T-helper 2 cell treated with Interferon-gamma antibody and Interleukin-4, amounts not matched to agents 5 μg/mL and 100 μg/mL, for 36 hours (primary cell): ENCODE results near the gene NRF1.
"Not testable (repeated sequence)": the region's sequence is repeated elsewhere in the genome, so short reads cannot be mapped to it uniquely, and the experiment has no call there.

Experiments
- DNase-seq: peaks from one replicate; pipeline ENCODE4 v3.0.0; 2021; ENCODE audit warnings: low spot score
- H3K27ac Mint-ChIP-seq: one replicate; pipeline ENCODE4 v1.8.0; 2021; ENCODE audit warnings: mild to moderate bottlenecking, mixed read lengths
- H3K27me3 Mint-ChIP-seq: one replicate; pipeline ENCODE4 v1.8.0; 2021; ENCODE audit warnings: low read depth, mixed read lengths
- H3K36me3 Mint-ChIP-seq: one replicate; pipeline ENCODE4 v1.8.0; 2021; ENCODE audit warnings: low read depth, mixed read lengths
- H3K4me1 Mint-ChIP-seq: one replicate; pipeline ENCODE4 v1.8.0; 2021; ENCODE audit warnings: low read depth, mixed read lengths
- H3K4me3 Mint-ChIP-seq: one replicate; pipeline ENCODE4 v1.8.0; 2022; ENCODE audit warnings: mild to moderate bottlenecking, moderate library complexity, mixed read lengths
- H3K9me3 Mint-ChIP-seq: one replicate; pipeline ENCODE4 v1.8.0; 2021; ENCODE audit warnings: mixed read lengths

NRF1 gene

GRCh38 chr7:129611246-129612111 is at the start of gene NRF1:
Gene NRF1, plus strand, starts transcription at chr7:129611720. Its CDS starts 45,632 bp downstream, at chr7:129657352.
- no peaks in the 10 kb centered on the region for H3K27me3 Mint-ChIP-seq
- no peaks in the 10 kb centered on the region for H3K9me3 Mint-ChIP-seq
- DNase-seq = peak; percentile 90
- H3K4me3 Mint-ChIP-seq = peak within 1 kb of the TSS; percentile 97
- H3K36me3 Mint-ChIP-seq = peaks cover 32% of the 10 kb centered on the region
- H3K4me1 Mint-ChIP-seq = peaks cover 45% of the 10 kb centered on the region
- peak within 1 kb of the TSS; percentile 93 for H3K27ac Mint-ChIP-seq

- not testable (repeated sequence) for DNase-seq, H3K27ac Mint-ChIP-seq, H3K4me1 Mint-ChIP-seq, H3K9me3 Mint-ChIP-seq, H3K4me3 Mint-ChIP-seq, H3K36me3 Mint-ChIP-seq
- H3K27me3 Mint-ChIP-seq = peaks cover 22% of the 10 kb centered on the region
Measured at GRCh38 chr7:129566323-129566722, 45.2 kb upstream of the NRF1 start.

GRCh38 chr7:129567377-129567776 is 44.1 kb upstream of the NRF1 start:
- Mint-ChIP-seq H3K36me3 (no peaks in the 10 kb centered on the region), H3K9me3 (peaks cover 5% of the 10 kb centered on the region), H3K4me3 (no peak overlapping the region), H3K27ac (no peak overlapping the region), H3K4me1 (no peaks in the 10 kb centered on the region), H3K27me3 (peaks cover 22% of the 10 kb centered on the region)
- no peak for DNase-seq

GRCh38 chr7:129568240-129568639 is 43.3 kb upstream of the NRF1 start:
- no peaks in the 10 kb centered on the region for H3K36me3 Mint-ChIP-seq
- peaks cover 22% of the 10 kb centered on the region for H3K27me3 Mint-ChIP-seq
- no peak for DNase-seq
- H3K9me3 Mint-ChIP-seq = peaks cover 5% of the 10 kb centered on the region
- no peak overlapping the region for H3K27ac Mint-ChIP-seq
- no peaks in the 10 kb centered on the region for H3K4me1 Mint-ChIP-seq
- H3K4me3 Mint-ChIP-seq = no peak overlapping the region

GRCh38 chr7:129569326-129569725 is 42.2 kb upstream of the NRF1 start:
- H3K9me3 Mint-ChIP-seq = peaks cover 5% of the 10 kb centered on the region
- no peak for DNase-seq
- no peak overlapping the region for H3K27ac Mint-ChIP-seq
- H3K36me3 Mint-ChIP-seq = no peaks in the 10 kb centered on the region
- H3K27me3 Mint-ChIP-seq = peaks cover 16% of the 10 kb centered on the region
- H3K4me3 Mint-ChIP-seq = no peak overlapping the region
- no peaks in the 10 kb centered on the region for H3K4me1 Mint-ChIP-seq

GRCh38 chr7:129569811-129570215 is 41.7 kb upstream of the NRF1 start:
- peaks cover 13% of the 10 kb centered on the region for H3K27me3 Mint-ChIP-seq
- H3K9me3 Mint-ChIP-seq = peaks cover 5% of the 10 kb centered on the region
- H3K27ac Mint-ChIP-seq = no peak overlapping the region
- H3K4me3 Mint-ChIP-seq = no peak overlapping the region
- no peaks in the 10 kb centered on the region for H3K4me1 Mint-ChIP-seq
- no peak for DNase-seq
- H3K36me3 Mint-ChIP-seq = no peaks in the 10 kb centered on the region

- Mint-ChIP-seq H3K4me1 (no peaks in the 10 kb centered on the region), H3K4me3 (no peak overlapping the region), H3K9me3 (peaks cover 6% of the 10 kb centered on the region), H3K36me3 (no peaks in the 10 kb centered on the region), H3K27me3 (peaks cover 12% of the 10 kb centered on the region), H3K27ac (no peak overlapping the region)
- no peak for DNase-seq
Measured at GRCh38 chr7:129571201-129571600, 40.3 kb upstream of the NRF1 start.

- Mint-ChIP-seq H3K4me3 (no peak overlapping the region), H3K27me3 (peaks cover 12% of the 10 kb centered on the region), H3K36me3 (no peaks in the 10 kb centered on the region), H3K9me3 (peaks cover 7% of the 10 kb centered on the region), H3K27ac (no peak overlapping the region), H3K4me1 (no peaks in the 10 kb centered on the region)
- DNase-seq = no peak
Measured at GRCh38 chr7:129572205-129572604, 39.3 kb upstream of the NRF1 start.

GRCh38 chr7:129574487-129574886 is 37.0 kb upstream of the NRF1 start:
- H3K36me3 Mint-ChIP-seq = peaks cover 1% of the 10 kb centered on the region
- no peak for DNase-seq
- H3K4me3 Mint-ChIP-seq = no peak overlapping the region
- peaks cover 10% of the 10 kb centered on the region for H3K27me3 Mint-ChIP-seq
- peaks cover 14% of the 10 kb centered on the region for H3K9me3 Mint-ChIP-seq
- no peaks in the 10 kb centered on the region for H3K4me1 Mint-ChIP-seq
- H3K27ac Mint-ChIP-seq = no peak overlapping the region

- no peak for DNase-seq
- no peak overlapping the region for H3K4me3 Mint-ChIP-seq
- no peaks in the 10 kb centered on the region for H3K4me1 Mint-ChIP-seq
- H3K36me3 Mint-ChIP-seq = peaks cover 1% of the 10 kb centered on the region
- H3K9me3 Mint-ChIP-seq = peaks cover 18% of the 10 kb centered on the region
- H3K27ac Mint-ChIP-seq = no peak overlapping the region
- H3K27me3 Mint-ChIP-seq = peaks cover 7% of the 10 kb centered on the region
Measured at GRCh38 chr7:129575699-129576098, 35.8 kb upstream of the NRF1 start.

- peaks cover 1% of the 10 kb centered on the region for H3K36me3 Mint-ChIP-seq
- H3K9me3 Mint-ChIP-seq = peaks cover 18% of the 10 kb centered on the region
Measured at GRCh38 chr7:129576138-129576537, 35.4 kb upstream of the NRF1 start.

GRCh38 chr7:129578829-129579228 is 32.7 kb upstream of the NRF1 start:
- Mint-ChIP-seq H3K36me3 (peaks cover 1% of the 10 kb centered on the region), H3K27ac (no peak overlapping the region), H3K9me3 (peaks cover 18% of the 10 kb centered on the region), H3K27me3 (peaks cover 3% of the 10 kb centered on the region), H3K4me3 (no peak overlapping the region), H3K4me1 (no peaks in the 10 kb centered on the region)
- no peak for DNase-seq

More at GRCh38 chr7:129576138-129576537, 35.4 kb upstream of the NRF1 start:
- H3K27ac Mint-ChIP-seq = no peak overlapping the region
- peaks cover 4% of the 10 kb centered on the region for H3K27me3 Mint-ChIP-seq
- no peak for DNase-seq
- no peak overlapping the region for H3K4me3 Mint-ChIP-seq
- no peaks in the 10 kb centered on the region for H3K4me1 Mint-ChIP-seq

GRCh38 chr7:129586179-129586578 is 25.3 kb upstream of the NRF1 start:
- not testable (repeated sequence) for DNase-seq, H3K4me3 Mint-ChIP-seq, H3K36me3 Mint-ChIP-seq, H3K27me3 Mint-ChIP-seq, H3K4me1 Mint-ChIP-seq, H3K27ac Mint-ChIP-seq
- peaks cover 38% of the 10 kb centered on the region for H3K9me3 Mint-ChIP-seq

GRCh38 chr7:129588268-129588667 is 23.3 kb upstream of the NRF1 start:
- DNase-seq = no peak
- H3K36me3 Mint-ChIP-seq = peaks cover 4% of the 10 kb centered on the region
- H3K27ac Mint-ChIP-seq = no peak overlapping the region
- H3K4me3 Mint-ChIP-seq = no peak overlapping the region
- peaks cover 3% of the 10 kb centered on the region for H3K27me3 Mint-ChIP-seq
- H3K9me3 Mint-ChIP-seq = peaks cover 38% of the 10 kb centered on the region
- H3K4me1 Mint-ChIP-seq = no peaks in the 10 kb centered on the region

- Mint-ChIP-seq H3K9me3 (peaks cover 13% of the 10 kb centered on the region), H3K27ac (no peak overlapping the region), H3K27me3 (peaks cover 5% of the 10 kb centered on the region), H3K4me1 (no peaks in the 10 kb centered on the region), H3K36me3 (no peaks in the 10 kb centered on the region), H3K4me3 (no peak overlapping the region)
- DNase-seq = no peak
Measured at GRCh38 chr7:129591868-129592267, 19.7 kb upstream of the NRF1 start.
